D721Med (cell line): Measurements from ENCODE around the gene GPR160.
"Not testable (repeated sequence)": the region's sequence is repeated elsewhere in the genome, so short reads cannot be mapped to it uniquely, and the experiment has no call there.

ENCODE experiments used
- DNase-seq: peaks from one replicate; pipeline ENCODE4 v3.0.0; 2011; ENCODE audit warnings: low spot score; ENCODE audit not compliant: insufficient read length
- FAIRE-seq: peaks from 2 replicates; lab custom pipeline; 2011; peaks lifted over from hg19 to GRCh38; lab: Jason Lieb, UNC
- CTCF ChIP-seq: IDR thresholded peaks from 2 replicates; pipeline ENCODE4 v1.5.1; 2012; ENCODE audit warnings: mild to moderate bottlenecking, control low read depth; ENCODE audit not compliant: insufficient read depth; ENCODE audit errors: missing control alignments

Gene GPR160

GRCh38 chr3:170010498-170010897 lies 27.3 kb upstream of the GPR160 start:
- FAIRE-seq (no peak), DNase-seq (no peak)

GRCh38 chr3:170012683-170013400 lies 25.0 kb upstream of the GPR160 start:
- TF ChIP-seq CTCF: no peak
- FAIRE-seq (peak; percentile 83), DNase-seq (no peak)

More at GRCh38 chr3:170010498-170010897, 27.3 kb upstream of the GPR160 start:
- no peak for TF ChIP-seq CTCF

GRCh38 chr3:170016057-170016456 lies 21.7 kb upstream of the GPR160 start:
- TF ChIP-seq CTCF: no peak
- FAIRE-seq (no peak), DNase-seq (no peak)

GRCh38 chr3:170019306-170019705 lies 18.5 kb upstream of the GPR160 start:
- not testable (repeated sequence) for DNase-seq, FAIRE-seq

GRCh38 chr3:170021083-170021482 lies 16.7 kb upstream of the GPR160 start:
- DNase-seq: no peak
- TF ChIP-seq CTCF: peak; percentile 13
- no peak for FAIRE-seq

GRCh38 chr3:170022336-170022735 lies 15.5 kb upstream of the GPR160 start:
- DNase-seq (no peak), FAIRE-seq (no peak)
- no peak for TF ChIP-seq CTCF

GRCh38 chr3:170023165-170023564 lies 14.6 kb upstream of the GPR160 start:
- TF ChIP-seq CTCF: no peak
- DNase-seq (no peak), FAIRE-seq (no peak)
